Pancreas (tissue), 10 donors: Measurements from ENCODE around the gene LSR. TPM values are rescaled to one million over a fixed set of nuclear protein-coding genes. Genes with fewer than 3 reads are reported as not detected.

Experiments
- ATAC-seq, 4 donors: fragments of 200-7000 bp; cut with Tn5 transposase; one replicate each; pipeline versions ENCODE4 v1.8.0 to v1.9.1; 2020; ENCODE audit warnings: mild to moderate bottlenecking in 4 of 4, moderate library complexity in 4 of 4
- DNase-seq, 6 donors: peaks; one replicate each; pipeline ENCODE4 v3.0.0-alpha.2; 2020
- FAIRE-seq: peaks from 2 replicates; lab custom pipeline; 2012; peaks lifted over from hg19 to GRCh38; lab: Jason Lieb, UNC
- H3K27ac ChIP-seq, 4 donors: fragments of 200-600 bp; sonication (generic); 1 replicate in 3 of 4; 2 replicates in 1 of 4; pipeline versions ENCODE4 v1.5.0 to v1.8.0; 2020
- H3K27me3 ChIP-seq, 4 donors: fragments of 200-600 bp; one replicate each; pipeline ENCODE4 v1.8.0; 2021
- H3K36me3 ChIP-seq, 3 donors: fragments of 200-600 bp; sonication (generic) in 1 of 3; one replicate each; pipeline versions ENCODE4 v1.5.0 to v1.8.0; 2020 to 2021
- H3K4me1 ChIP-seq, 3 donors: fragments of 200-600 bp; one replicate each; pipeline ENCODE4 v1.8.0; 2021
- H3K4me3 ChIP-seq, 4 donors: fragments of 200-600 bp; sonication (generic) in 2 of 4; one replicate each; pipeline versions ENCODE4 v1.5.0 to v1.8.0; 2020 to 2021
- H3K9me3 ChIP-seq, 4 donors: fragments of 200-600 bp; one replicate each; pipeline ENCODE4 v1.8.0; 2021
- CTCF ChIP-seq, 4 donors: fragments of 200-600 bp; sonication (generic) in 3 of 4; IDR thresholded peaks; one replicate each; pipeline versions ENCODE4 v1.5.0 to v1.8.0; 2021; ENCODE audit warnings: antibody characterized with exemption in 4 of 4
- WGBS, 2 donors: extraction: QIAGEN DNeasy Blood & Tissue Kit; methylation state at CpG; one replicate each; pipeline ENCODE4 v1.1.7; 2013; 5-methylcytosine and 5-hydroxymethylcytosine counted together
- intact Hi-C, 3 donors: fragments of 100-400 bp; cut with DNase I; formaldehyde crosslinking; loops; one replicate each; pipeline versions ENCODE4 v1.11.1 to v1.14.2; 2022
- polyA plus RNA-seq, 2 donors: library from polyadenylated mRNA; stranded (reverse); fragments of 200-250 nt; gene quantifications; one replicate each; pipeline ENCODE4 v1.2.3, GENCODE V29; 2013
- total RNA-seq, 6 donors: library from RNA; stranded (reverse); fragmentation: NEBNext Ultra II Directional in 4 of 6; extraction: Animal tissue kit (Norgen Biotek cat#: 25700) in 4 of 6; gene quantifications; one replicate each; pipeline versions ENCODE4 v1.2.1 to v1.2.4, GENCODE V29; 2021 to 2023
- donor health status: healthy with polysubstance abuse.
- donor health status: DM: no; HTN: no; CAD: no; lungs with moderate emphysema.
- donor health status: DM: no; HTN: no; CAD: no.
- donor health status: control.
- donor health status: control.
- donor health status: Bipolar disorder and iron deficiency.
- donor health status: DM: yes; HTN: yes; CAD: no.
- donor health status: DM: no; HTN: no; CAD: no.
- donor health status: DM: no; HTN: no; CAD: no.
- donor health status: DM: yes; HTN: yes; CAD: no.

LSR gene
- total RNA-seq (100 to 1,000 TPM in 1 of 6 donors, 10 to 100 TPM in 5; 51.6 to 103 (median 67.0) TPM), polyA plus RNA-seq (10 to 100 TPM; 46.1 to 67.5 TPM)

DNA sequence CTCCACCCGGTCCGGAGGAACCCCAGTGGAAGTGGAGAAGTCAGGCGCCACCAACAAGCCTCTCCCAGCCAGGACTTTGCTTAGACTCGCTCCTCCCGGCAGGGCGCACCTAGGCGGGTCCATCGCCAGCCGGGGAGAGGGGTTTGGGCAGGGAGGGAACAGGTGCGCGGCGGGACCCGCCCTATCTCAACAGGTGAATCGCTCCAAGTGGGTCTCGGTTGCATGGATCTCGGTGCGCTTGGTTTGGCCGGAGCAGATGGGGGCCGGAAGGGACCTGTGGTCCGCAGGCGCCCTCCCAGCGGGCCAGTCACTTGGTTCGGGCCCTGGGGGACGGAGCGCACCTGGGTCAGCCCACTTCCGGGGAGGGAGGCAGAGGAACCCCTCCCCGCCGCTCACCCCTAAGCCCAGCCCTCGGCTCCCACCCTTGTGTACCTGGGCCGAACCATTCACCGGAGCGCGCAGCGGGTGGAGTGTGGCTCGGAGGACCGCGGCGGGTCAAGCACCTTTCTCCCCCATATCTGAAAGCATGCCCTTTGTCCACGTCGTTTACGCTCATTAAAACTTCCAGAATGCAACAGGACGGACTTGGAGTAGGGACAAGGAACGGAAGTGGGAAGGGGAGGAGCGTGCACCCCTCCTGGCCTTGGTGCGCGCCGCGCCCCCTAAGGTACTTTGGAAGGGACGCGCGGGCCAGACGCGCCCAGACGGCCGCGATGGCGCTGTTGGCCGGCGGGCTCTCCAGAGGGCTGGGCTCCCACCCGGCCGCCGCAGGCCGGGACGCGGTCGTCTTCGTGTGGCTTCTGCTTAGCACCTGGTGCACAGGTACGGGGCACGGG lies at the start of gene LSR:
TSS of gene LSR (plus strand) at position 693 of the 836 bp plus-strand sequence. CDS start at position 714, 21 bp downstream.
- ATAC-seq (peak; percentile 89 to 95 (median 91)), DNase-seq (peak; percentile 91 to 97 (median 95)), FAIRE-seq (no peak)
- Histone ChIP-seq H3K27me3 (no peaks in the 10 kb centered on the region), H3K27ac (peak within 1 kb of the TSS; percentile 98 to 100 (median 99)), H3K9me3 (no peaks in the 10 kb centered on the region), H3K36me3 (peaks cover 0 to 3% (median 1%) of the 10 kb centered on the region in 3 donors), H3K4me1 (peaks cover 0 to 12% (median 4%) of the 10 kb centered on the region in 3 donors), H3K4me3 (peak within 1 kb of the TSS; percentile 72 to 95 (median 75))
- intact Hi-C loops: no loop called here
- WGBS, 2 donors: 0% methylated on average over 64 to 69 of the region's 69 CpGs
- TF ChIP-seq CTCF (IDR thresholded peaks at IDR 0.05): no peak

- no peaks in the 10 kb centered on the region for H3K9me3 ChIP-seq
- no peak for TF ChIP-seq CTCF (IDR thresholded peaks at IDR 0.05)
- H3K27me3 ChIP-seq: no peaks in the 10 kb centered on the region
- ATAC-seq: no peak
- no peak overlapping the region for H3K4me3 ChIP-seq
- no peak for FAIRE-seq
- H3K4me1 ChIP-seq: peaks cover 0 to 4% (median 0%) of the 10 kb centered on the region in 3 donors
- intact Hi-C loops: no loop called here
- 52 to 66% methylated on average over 2 of the region's 2 CpGs for WGBS, 2 donors
- DNase-seq: no peak
- H3K27ac ChIP-seq: no peak overlapping the region
- no peaks in the 10 kb centered on the region for H3K36me3 ChIP-seq
Measured at GRCh38 chr19:35199481-35199880, 49.3 kb upstream of the LSR start.

DNA sequence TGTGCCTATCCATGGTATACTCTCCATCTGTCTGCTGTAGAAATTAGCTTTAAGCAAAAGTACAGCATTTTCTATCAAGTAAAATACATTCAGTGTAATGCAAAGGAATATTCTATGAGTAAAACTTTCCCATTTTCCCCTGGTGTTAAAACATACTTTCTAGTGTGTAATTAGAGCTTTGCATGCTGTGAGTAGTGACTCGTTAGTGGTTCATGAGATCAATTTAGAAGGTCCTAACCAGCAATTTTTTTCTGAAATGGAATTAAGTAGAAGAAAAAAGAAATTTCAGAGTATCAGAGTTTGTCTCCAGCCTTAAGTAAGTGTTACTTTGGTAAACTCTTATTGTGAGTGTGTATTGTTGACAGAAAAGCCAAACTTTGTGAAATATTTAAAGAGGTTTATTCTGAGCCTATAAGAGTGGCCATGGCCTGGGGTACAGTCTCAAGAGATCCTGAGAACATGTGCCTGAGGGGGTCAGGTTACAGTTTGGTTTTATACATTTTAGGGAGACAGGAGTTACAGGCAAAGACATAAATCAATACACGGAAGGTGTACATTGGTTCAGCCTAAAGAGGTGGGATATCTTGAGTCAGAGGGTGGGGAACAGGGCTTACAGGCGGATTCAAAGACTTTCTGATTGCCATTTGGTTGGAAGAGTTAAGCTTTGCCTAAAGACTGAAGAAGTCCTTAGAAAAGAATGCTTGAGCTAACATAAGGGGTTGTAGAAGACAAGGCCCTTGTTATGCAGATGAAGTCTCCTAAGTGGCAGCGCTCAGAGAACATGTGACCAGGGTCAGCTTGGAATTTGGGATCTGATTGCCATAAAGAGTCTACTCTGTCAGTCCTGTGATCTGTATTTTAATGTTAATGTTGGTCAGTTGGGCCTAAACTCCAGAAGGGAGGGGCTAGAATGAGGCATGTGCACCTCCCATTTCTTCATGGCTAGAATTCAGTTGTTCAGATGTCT lies 45.8 kb upstream of the LSR start:
- no peak overlapping the region for H3K27ac ChIP-seq
- 83% methylated on average over 4 of the region's 4 CpGs for WGBS, 2 donors
- no peak for DNase-seq
- FAIRE-seq: no peak
- no peaks in the 10 kb centered on the region for H3K9me3 ChIP-seq
- TF ChIP-seq CTCF (IDR thresholded peaks at IDR 0.05): no peak
- H3K4me3 ChIP-seq: no peak overlapping the region
- H3K27me3 ChIP-seq: no peaks in the 10 kb centered on the region
- no peak for ATAC-seq
- intact Hi-C loops: no loop called here
- H3K36me3 ChIP-seq: no peaks in the 10 kb centered on the region
- peaks cover 0 to 7% (median 0%) of the 10 kb centered on the region in 3 donors for H3K4me1 ChIP-seq

- Histone ChIP-seq H3K4me1 (peaks cover 0 to 7% (median 0%) of the 10 kb centered on the region in 3 donors), H3K27ac (no peak overlapping the region), H3K9me3 (no peaks in the 10 kb centered on the region), H3K4me3 (no peak overlapping the region), H3K27me3 (no peaks in the 10 kb centered on the region), H3K36me3 (no peaks in the 10 kb centered on the region)
- intact Hi-C loops: no loop called here
- TF ChIP-seq CTCF (IDR thresholded peaks at IDR 0.05): no peak
- 72 to 74% methylated on average over 12 to 13 of the region's 13 CpGs for WGBS, 2 donors
- DNase-seq (no peak), FAIRE-seq (no peak), ATAC-seq (peak in 3 of 4 donors; percentile 26 to 79 (median 71))
Measured at GRCh38 chr19:35204799-35205732, 43.7 kb upstream of the LSR start.
